HG02981 (cell line): ENCODE data around the gene TAOK3.
"Not testable (repeated sequence)": the region's sequence is repeated elsewhere in the genome, so short reads cannot be mapped to it uniquely, and the experiment has no call there.

ENCODE experiments used
- ATAC-seq: cut with Tn5 transposase; IDR thresholded peaks from one replicate; pipeline ENCODE4 v1.9.1; 2021; ENCODE audit warnings: mild to moderate bottlenecking, moderate library complexity; ENCODE audit not compliant: unreplicated experiment

Gene TAOK3

GRCh38 chr12:118344829-118345228, 27.9 kb downstream of the TAOK3 start:
- no peak for ATAC-seq

DNA sequence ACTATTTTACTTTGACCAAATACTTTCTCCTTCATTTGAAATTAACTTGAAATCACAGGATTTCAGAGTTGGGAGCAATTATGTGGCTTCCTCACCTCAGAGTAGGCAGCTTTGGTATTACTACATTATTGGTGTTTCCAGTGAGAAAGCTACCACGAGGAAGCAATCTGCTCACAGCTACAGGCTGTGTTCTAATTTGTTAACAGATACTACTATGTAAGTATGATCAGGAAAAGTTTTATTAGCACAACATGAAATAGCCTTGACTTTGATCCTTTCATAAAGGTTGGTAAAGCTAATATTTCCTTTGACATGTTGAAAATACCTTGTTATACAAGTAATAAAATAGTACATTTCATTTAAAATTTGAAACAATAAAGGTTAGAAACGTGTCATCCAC, 30.6 kb downstream of the TAOK3 start:
- no peak for ATAC-seq

- ATAC-seq = no peak
Measured at GRCh38 chr12:118337194-118337838, 35.4 kb downstream of the TAOK3 start.

GRCh38 chr12:118336123-118336522, 36.6 kb downstream of the TAOK3 start:
- no peak for ATAC-seq

GRCh38 chr12:118334939-118335567, 37.7 kb downstream of the TAOK3 start:
- no peak for ATAC-seq

GRCh38 chr12:118334241-118334640, 38.5 kb downstream of the TAOK3 start:
- ATAC-seq = no peak

- ATAC-seq = no peak
Measured at GRCh38 chr12:118332511-118332910, 40.2 kb downstream of the TAOK3 start.

DNA sequence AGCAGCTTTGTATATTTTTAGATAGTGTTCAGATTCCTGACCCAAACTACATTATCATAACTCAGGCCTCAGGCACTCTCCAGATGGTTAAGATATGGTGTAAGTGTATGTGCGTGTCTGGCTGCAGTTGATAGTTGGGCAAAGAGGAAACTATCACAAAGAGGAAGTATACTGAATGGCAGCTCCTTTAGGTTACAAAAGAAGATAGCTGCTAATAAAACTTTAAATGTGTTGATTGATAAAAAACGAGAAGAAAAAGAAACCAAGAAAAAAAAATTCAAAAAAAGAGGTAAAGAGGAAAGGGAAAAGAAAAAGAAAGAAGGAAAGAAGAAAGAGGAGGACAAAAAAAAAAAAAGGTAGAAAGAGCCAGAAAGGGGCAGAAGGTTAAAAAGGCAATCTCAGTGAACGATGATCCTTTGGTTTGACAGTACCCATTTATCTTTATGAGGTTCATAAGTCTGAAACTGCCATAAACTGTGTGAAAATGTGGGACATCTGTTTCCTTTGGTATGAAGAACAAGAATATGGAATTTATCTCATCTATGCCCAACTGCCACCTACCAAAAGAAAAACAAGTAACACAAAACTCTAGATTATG, 42.2 kb downstream of the TAOK3 start:
- no peak for ATAC-seq

GRCh38 chr12:118328486-118329330, 44.0 kb downstream of the TAOK3 start:
- ATAC-seq = no peak

GRCh38 chr12:118327391-118327790, 45.3 kb downstream of the TAOK3 start:
- ATAC-seq = no peak

GRCh38 chr12:118326991-118327390, 45.7 kb downstream of the TAOK3 start:
- no peak for ATAC-seq

GRCh38 chr12:118325081-118325480, 47.6 kb downstream of the TAOK3 start:
- no peak for ATAC-seq

DNA sequence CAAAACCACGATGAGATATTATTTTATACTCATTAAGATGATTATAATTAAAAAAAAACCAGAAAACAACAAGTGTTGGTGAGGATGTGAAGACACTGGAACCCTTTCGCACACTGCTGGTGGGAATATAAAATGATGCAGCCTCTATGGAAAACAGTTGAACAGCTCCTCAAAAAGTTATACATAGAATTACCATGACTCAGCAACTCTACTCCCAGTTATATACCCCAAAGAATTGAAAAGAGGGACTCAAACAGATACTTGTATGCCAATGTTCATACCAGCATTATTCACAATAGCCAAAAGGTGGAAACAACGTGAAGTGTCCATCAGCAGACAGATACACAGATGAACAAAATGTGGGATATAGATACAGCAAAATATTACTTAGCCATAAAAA, 53.1 kb downstream of the TAOK3 start:
- ATAC-seq = no peak

DNA sequence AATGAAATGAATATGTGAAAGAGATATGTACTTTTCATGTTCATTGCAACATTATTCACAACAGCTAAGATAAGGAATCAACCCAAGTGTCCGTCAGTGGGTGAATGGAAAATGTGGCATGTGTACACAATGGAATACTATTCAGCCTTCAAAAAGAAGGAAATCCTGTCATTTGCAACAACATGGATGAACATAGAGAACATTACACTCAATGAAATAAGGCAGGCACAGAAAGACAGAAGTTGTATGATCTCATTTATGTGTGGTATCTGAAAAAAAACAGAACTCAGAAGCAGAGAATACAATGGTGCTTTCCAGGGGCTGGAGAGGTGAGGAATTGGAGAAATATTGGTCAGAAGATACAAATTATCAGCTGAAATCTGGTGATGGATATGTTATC, 54.0 kb downstream of the TAOK3 start:
- ATAC-seq = no peak

DNA sequence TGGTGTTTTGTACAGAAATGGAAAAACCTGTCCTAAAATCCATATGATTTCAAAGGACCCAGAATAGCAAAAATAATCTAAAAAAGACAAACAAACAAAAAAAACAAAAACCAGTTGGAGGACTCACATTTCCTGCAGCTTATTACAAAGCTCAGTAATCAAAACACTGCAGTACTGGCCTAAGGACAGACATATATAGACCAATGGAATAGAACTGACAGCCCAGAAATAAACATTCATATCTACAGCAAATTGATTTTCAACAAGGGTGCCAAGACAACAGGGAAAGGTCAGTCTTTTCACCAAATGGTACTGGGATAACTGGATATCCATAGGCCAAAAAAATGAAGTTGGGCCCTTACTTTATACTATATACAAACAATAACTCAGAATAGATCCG, 55.0 kb downstream of the TAOK3 start:
- no peak for ATAC-seq

DNA sequence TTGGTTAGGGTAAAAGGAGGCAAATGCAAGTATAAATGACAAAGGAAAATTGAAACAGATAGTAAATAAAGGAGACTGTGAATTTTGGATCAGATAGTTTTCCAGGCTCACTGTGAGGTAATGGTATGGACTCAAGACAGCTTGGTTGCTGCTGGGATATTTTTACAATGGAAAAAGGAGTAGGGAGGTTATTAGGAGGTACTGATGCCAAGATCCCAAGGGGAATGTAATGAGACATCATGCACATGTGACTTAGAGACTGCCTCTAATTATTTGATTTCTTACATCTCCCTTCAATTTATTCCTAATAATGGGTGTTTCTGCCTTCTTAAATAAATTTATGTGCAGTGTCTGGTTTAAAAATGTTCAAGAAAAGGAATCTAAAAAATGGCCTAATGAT, 56.9 kb downstream of the TAOK3 start:
- ATAC-seq = no peak

DNA sequence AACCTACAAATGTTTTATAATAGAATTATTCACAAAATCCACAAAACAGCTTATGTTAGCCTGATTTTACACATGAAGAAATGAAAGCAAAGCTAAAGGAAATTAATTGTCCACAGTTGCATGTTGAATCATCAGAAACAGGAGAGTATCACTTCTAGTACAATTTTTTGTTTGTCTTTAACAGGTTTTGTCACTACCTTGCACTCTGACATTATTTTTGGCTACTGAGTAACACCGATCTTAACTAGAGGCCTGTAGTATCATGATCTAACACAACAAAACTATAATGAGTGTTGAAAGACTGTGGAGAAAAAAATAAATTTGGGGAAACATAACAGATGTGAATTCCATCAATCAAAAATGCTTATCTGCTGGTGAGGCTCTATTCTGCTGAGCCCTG, 60.1 kb downstream of the TAOK3 start:
- peak; percentile 80 for ATAC-seq

DNA sequence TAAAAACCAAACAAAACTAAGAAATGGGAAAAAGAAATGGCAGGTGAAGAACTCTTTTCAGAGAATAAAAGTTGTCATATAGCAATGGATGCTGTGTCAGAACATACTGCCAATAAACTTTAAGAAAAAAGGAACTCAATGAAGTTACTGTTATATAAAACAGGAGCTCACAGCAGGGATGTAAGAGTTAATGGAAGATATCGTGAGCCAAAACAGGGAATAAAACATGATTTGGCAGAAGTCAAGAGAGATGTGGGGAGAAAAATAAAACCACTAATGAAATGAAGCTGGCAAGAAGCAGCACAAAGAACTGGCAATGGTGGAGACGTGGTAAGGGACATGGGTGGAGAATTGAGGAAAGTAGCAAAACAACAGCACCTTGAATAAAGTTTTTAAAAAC, 61.0 kb downstream of the TAOK3 start:
- ATAC-seq = no peak

DNA sequence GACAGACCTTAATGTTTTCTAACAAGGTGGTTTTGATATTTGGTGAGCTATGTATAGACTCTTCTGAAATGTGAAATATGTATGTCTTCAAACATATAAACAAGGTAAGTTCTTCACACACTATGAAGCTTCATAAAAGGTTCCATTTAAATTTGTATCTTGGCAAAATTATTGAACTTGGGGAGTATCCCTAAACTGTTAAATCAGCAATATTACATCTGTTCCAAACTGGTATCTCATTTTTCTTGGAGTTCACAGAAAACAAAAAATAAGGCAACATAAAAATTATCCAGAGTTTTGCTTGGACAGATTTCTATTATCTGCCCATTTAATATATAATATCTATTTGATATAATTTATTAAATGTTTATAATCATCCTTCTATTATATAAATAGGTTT, 62.4 kb downstream of the TAOK3 start:
- no peak for ATAC-seq

GRCh38 chr12:118308006-118308405, 64.7 kb downstream of the TAOK3 start:
- ATAC-seq = not testable (repeated sequence)

GRCh38 chr12:118307069-118307954, 65.4 kb downstream of the TAOK3 start:
- ATAC-seq = peak; percentile 57
